Prostate gland (tissue), 2 donors: ENCODE data around the gene WASHC4.

Experiments
- POLR2A ChIP-seq: fragments of 450-650 bp; IDR thresholded peaks from one replicate; pipeline ENCODE4 v1.6.1; 2016; ENCODE audit warnings: antibody characterized with exemption, mild to moderate bottlenecking
- POLR2AphosphoS5 ChIP-seq: sonication (generic); formaldehyde crosslinking; IDR thresholded peaks from one replicate; pipeline ENCODE4 v1.6.1; 2017; ENCODE audit warnings: antibody characterized with exemption
- TF ChIP-seq, protein P1 (sequence below), 4 experiments: fragments of 200-600 bp in 2 of 4; fragments of 450-650 bp in 2 of 4; sonication (generic) in 2 of 4; IDR thresholded peaks; 1 replicate in 3 of 4; 2 replicates in 1 of 4; pipeline ENCODE4 v1.5.1; 2016 to 2019; ENCODE audit warnings: antibody characterized with exemption in 4 of 4, mild to moderate bottlenecking in 2 of 4, moderate library complexity in 2 of 4

DNA sequence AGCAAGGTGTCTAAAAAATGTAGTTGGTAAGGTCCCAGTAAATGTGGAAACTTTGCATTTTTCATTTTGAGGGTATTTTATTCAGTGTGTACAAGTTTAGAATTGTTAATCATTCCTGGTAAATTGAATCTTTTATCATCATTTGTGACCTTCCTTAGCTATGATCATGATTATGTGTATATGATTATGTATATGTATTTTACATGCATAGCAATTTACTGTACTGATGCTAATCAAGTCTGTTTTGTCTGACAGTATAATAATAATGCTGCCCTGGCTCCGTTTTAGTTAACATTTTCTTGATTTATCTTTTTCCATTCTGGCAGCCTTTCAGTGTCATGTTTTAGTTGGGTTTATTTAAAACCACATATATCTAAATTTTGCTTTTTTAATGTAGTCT, 9.4 kb downstream of the WASHC4 start:
- TF ChIP-seq, protein P1, sequence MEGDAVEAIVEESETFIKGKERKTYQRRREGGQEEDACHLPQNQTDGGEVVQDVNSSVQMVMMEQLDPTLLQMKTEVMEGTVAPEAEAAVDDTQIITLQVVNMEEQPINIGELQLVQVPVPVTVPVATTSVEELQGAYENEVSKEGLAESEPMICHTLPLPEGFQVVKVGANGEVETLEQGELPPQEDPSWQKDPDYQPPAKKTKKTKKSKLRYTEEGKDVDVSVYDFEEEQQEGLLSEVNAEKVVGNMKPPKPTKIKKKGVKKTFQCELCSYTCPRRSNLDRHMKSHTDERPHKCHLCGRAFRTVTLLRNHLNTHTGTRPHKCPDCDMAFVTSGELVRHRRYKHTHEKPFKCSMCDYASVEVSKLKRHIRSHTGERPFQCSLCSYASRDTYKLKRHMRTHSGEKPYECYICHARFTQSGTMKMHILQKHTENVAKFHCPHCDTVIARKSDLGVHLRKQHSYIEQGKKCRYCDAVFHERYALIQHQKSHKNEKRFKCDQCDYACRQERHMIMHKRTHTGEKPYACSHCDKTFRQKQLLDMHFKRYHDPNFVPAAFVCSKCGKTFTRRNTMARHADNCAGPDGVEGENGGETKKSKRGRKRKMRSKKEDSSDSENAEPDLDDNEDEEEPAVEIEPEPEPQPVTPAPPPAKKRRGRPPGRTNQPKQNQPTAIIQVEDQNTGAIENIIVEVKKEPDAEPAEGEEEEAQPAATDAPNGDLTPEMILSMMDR (IDR thresholded peaks at IDR 0.05), result no peak
- TF ChIP-seq POLR2A (no peak), POLR2AphosphoS5 (no peak)
